Prostate gland (tissue), 2 donors: Measurements from ENCODE around the gene KCNJ15.

Source experiments
- POLR2A ChIP-seq: fragments of 450-650 bp; IDR thresholded peaks from one replicate; pipeline ENCODE4 v1.6.1; 2016; ENCODE audit warnings: antibody characterized with exemption, mild to moderate bottlenecking
- POLR2AphosphoS5 ChIP-seq: sonication (generic); formaldehyde crosslinking; IDR thresholded peaks from one replicate; pipeline ENCODE4 v1.6.1; 2017; ENCODE audit warnings: antibody characterized with exemption
- TF ChIP-seq, protein P1 (sequence below), 4 experiments: fragments of 200-600 bp in 2 of 4; fragments of 450-650 bp in 2 of 4; sonication (generic) in 2 of 4; IDR thresholded peaks; 1 replicate in 3 of 4; 2 replicates in 1 of 4; pipeline ENCODE4 v1.5.1; 2016 to 2019; ENCODE audit warnings: antibody characterized with exemption in 4 of 4, mild to moderate bottlenecking in 2 of 4, moderate library complexity in 2 of 4

DNA sequence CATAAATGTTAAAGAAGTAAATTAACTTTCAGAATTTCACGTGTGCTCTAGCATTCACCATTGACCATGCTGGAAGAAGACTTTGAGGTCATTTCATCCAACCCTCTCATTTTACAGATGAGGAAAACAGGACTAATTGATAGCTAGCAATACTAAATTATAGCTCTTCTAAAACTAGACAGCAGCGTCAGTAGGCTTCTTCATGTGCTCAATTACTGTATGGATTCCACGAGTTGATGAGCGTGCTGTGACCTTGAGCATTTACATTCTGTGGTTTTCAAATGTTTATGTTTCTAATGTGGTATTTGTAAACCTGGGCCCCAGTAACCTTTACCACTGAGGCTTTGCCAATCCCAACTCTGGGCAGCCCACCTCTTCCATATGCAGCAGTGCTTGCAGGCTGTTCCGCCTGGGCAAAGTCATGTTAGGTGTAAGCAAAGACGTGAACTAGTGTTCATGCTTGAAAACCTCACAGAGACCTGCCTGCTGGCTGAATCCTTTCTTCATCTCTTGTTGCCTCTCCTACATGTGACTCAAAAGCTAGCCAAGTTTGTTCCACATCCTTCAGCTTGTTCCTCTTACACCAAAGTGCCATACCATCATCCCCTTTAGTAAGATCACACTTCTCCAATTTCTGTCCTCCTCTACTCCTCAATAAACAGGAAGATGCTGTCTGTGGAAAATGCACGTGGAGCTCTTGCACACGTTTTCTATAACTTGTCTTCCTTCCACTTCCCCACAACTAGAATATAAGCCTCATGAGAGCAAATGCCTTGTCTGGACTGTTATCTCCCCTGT is 17.2 kb downstream of the KCNJ15 start:
- TF ChIP-seq, protein P1, sequence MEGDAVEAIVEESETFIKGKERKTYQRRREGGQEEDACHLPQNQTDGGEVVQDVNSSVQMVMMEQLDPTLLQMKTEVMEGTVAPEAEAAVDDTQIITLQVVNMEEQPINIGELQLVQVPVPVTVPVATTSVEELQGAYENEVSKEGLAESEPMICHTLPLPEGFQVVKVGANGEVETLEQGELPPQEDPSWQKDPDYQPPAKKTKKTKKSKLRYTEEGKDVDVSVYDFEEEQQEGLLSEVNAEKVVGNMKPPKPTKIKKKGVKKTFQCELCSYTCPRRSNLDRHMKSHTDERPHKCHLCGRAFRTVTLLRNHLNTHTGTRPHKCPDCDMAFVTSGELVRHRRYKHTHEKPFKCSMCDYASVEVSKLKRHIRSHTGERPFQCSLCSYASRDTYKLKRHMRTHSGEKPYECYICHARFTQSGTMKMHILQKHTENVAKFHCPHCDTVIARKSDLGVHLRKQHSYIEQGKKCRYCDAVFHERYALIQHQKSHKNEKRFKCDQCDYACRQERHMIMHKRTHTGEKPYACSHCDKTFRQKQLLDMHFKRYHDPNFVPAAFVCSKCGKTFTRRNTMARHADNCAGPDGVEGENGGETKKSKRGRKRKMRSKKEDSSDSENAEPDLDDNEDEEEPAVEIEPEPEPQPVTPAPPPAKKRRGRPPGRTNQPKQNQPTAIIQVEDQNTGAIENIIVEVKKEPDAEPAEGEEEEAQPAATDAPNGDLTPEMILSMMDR (IDR thresholded peaks at IDR 0.05), result no peak
- TF ChIP-seq POLR2AphosphoS5 (no peak), POLR2A (no peak)
